Renal pelvis (tissue), 12 donors: ENCODE measurements around the gene GMPPA. TPM values are rescaled to one million over a fixed set of nuclear protein-coding genes. Genes with fewer than 3 reads are reported as not detected.

Experiments
- DNase-seq: peaks from one replicate; pipeline ENCODE4 v3.0.0-alpha.2; 2013
- long read RNA-seq, 16 experiments: transcript quantifications; one replicate each; lab custom pipeline, GENCODE V29; 2026
- polyA plus RNA-seq, 3 donors: library from polyadenylated mRNA; unstranded; fragments of 120-200 nt; gene quantifications; one replicate each; pipeline ENCODE4 v1.2.1, GENCODE V29; 2013; ENCODE audit not compliant: insufficient read length in 3 of 3

The GMPPA gene
- 10 to 100 TPM; 35.6 to 40.0 (median 39.0) TPM for polyA plus RNA-seq
- long read RNA-seq, donor 1, partial matches to known transcripts: 0 of 7 reads
- long read RNA-seq, donor 1, other reads (novel, unspliced or antisense): 0 of 7 reads
- long read RNA-seq, donor 2, transcript GMPPA-201 (13 exons, 1,544 nt): major isoform, 5 of 17 reads
- long read RNA-seq, donor 2, partial matches to known transcripts: 7 of 17 reads
- long read RNA-seq, donor 2, other reads (novel, unspliced or antisense): 0 of 17 reads
- long read RNA-seq, donor 3, partial matches to known transcripts: 0 of 7 reads
- long read RNA-seq, donor 3, other reads (novel, unspliced or antisense): 0 of 7 reads
- long read RNA-seq, donor 4, partial matches to known transcripts: 0 of 4 reads
- long read RNA-seq, donor 4, other reads (novel, unspliced or antisense): 0 of 4 reads
- long read RNA-seq, donor 5, partial matches to known transcripts: 6 of 7 reads
- long read RNA-seq, donor 5, other reads (novel, unspliced or antisense): 0 of 7 reads
- long read RNA-seq, donor 6, partial matches to known transcripts: 6 of 13 reads
- long read RNA-seq, donor 6, other reads (novel, unspliced or antisense): 0 of 13 reads
- long read RNA-seq, donor 7, partial matches to known transcripts: 16 of 22 reads
- long read RNA-seq, donor 7, other reads (novel, unspliced or antisense): 0 of 22 reads
- long read RNA-seq, donor 8, partial matches to known transcripts: 0 of 2 reads
- long read RNA-seq, donor 8, other reads (novel, unspliced or antisense): 0 of 2 reads
- long read RNA-seq, donor 9, transcript GMPPA-201 (13 exons, 1,544 nt): major isoform, 7 of 24 reads
- long read RNA-seq, donor 9, partial matches to known transcripts: 12 of 24 reads
- long read RNA-seq, donor 9, other reads (novel, unspliced or antisense): 0 of 24 reads
- long read RNA-seq, donor 10, transcript GMPPA-201 (13 exons, 1,544 nt): major isoform, 5 of 12 reads
- long read RNA-seq, donor 10, partial matches to known transcripts: 7 of 12 reads
- long read RNA-seq, donor 10, other reads (novel, unspliced or antisense): 0 of 12 reads
- long read RNA-seq, donor 11, partial matches to known transcripts: 0 of 2 reads
- long read RNA-seq, donor 11, other reads (novel, unspliced or antisense): 0 of 2 reads
- long read RNA-seq, donor 12, partial matches to known transcripts: 6 of 16 reads
- long read RNA-seq, donor 12, other reads (novel, unspliced or antisense): 0 of 16 reads
- long read RNA-seq, donor 13, partial matches to known transcripts: 0 of 3 reads
- long read RNA-seq, donor 13, other reads (novel, unspliced or antisense): 0 of 3 reads
- long read RNA-seq, donor 14: 0 reads
- long read RNA-seq, donor 15, transcript GMPPA-201 (13 exons, 1,544 nt): major isoform, 6 of 22 reads
- long read RNA-seq, donor 15, transcript GMPPA-204 (13 exons, 1,501 nt): minor isoform, 5 of 22 reads
- long read RNA-seq, donor 15, partial matches to known transcripts: 8 of 22 reads
- long read RNA-seq, donor 15, other reads (novel, unspliced or antisense): 0 of 22 reads
- long read RNA-seq, donor 16, transcript GMPPA-201 (13 exons, 1,544 nt): major isoform, 10 of 17 reads
- long read RNA-seq, donor 16, partial matches to known transcripts: 5 of 17 reads
- long read RNA-seq, donor 16, other reads (novel, unspliced or antisense): 0 of 17 reads

DNA sequence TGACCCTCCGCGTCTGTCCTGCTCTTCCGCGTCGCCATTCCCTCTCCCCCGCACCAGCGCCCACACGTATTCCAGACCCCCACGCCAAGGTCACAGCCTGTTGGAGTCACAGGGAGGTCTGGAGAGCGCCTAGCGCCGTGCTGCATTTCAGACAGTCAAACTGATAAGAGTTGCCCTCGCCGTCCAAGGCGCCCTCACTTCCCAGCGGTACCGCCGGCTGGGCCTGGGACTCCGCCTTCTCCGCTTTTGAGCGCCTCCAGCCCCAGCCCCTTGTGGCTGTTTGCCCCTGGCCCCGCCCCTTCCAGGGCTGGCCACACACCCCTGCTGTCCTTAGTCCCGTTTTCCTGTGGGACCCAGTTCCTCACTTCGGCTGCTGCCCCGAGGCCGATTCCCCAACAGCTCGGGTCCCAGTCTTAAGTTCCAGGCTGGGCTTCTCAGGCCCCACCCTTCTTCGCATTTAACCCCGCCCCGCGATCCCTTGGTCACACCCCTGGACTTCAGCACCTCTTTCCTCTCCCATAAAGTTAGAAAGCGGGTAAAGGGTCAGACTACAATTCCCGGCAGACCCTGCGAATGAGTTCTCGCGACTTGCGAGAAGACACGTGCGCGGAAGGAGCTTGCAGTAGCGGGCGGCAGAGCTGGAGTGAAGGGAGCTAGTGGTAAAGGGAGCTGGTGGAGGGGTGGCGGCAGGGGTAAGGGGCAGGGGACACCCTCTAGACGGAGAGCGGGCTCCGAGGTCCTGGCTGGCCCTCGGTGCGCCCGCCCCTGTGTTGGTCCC, at the start of gene GMPPA:
Gene GMPPA, plus strand, starts transcription at position 612 of the 778 bp plus-strand sequence. CDS start 1,085 bp downstream, outside the sequence.
- peak; percentile 98 for DNase-seq

DNA sequence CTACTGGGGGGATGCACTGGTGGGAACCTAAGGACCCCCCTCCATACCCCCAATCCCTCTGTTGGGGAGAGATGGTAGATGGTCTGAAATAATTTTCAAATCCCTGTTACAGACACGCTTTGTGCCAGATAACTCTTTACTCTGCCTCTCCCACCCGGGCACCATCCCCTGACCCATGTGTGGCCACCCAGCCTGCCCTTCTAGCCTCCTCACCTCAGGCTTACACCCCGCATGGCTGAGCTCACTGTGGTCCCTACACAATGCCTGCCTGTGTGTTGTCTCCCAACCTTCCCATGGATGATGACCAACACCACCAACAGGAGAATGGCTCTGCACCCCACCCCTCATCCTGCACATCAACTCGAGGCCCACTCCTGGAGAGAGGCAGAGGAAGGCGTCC, 49.1 kb upstream of the GMPPA start:
- no peak for DNase-seq

DNA sequence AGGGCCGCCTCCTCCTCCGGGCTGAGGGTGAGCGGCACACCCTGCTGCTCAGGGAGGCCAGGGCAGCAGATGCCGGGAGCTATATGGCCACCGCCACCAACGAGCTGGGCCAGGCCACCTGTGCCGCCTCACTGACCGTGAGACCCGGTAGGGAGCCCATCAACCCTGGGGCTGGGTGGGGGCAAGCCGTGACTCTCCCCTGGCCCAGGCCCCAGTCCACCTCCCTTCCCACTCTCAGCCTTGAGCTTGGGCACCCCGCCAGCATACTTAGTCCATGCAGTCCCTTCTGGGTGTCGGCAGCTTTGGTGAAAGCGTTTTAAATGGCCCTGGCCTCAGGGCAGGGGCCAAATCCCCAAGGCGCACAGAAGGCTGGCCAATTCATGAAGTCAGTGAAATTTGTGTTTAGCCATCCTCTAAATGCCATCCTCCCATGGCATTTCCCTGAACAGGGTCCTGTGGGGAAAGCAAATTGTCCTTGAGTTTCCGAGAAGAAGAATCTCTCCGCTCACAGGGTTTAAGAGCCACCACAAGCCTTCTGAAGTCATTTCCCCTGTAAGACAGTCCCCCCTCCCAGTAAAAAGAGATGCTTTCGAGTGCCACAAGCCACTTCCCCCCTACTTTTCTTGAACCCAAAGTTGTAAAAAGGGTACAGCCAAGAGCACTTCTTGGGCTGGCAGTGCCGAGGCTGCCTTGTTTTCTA, 46.9 kb upstream of the GMPPA start:
- no peak for DNase-seq

DNA sequence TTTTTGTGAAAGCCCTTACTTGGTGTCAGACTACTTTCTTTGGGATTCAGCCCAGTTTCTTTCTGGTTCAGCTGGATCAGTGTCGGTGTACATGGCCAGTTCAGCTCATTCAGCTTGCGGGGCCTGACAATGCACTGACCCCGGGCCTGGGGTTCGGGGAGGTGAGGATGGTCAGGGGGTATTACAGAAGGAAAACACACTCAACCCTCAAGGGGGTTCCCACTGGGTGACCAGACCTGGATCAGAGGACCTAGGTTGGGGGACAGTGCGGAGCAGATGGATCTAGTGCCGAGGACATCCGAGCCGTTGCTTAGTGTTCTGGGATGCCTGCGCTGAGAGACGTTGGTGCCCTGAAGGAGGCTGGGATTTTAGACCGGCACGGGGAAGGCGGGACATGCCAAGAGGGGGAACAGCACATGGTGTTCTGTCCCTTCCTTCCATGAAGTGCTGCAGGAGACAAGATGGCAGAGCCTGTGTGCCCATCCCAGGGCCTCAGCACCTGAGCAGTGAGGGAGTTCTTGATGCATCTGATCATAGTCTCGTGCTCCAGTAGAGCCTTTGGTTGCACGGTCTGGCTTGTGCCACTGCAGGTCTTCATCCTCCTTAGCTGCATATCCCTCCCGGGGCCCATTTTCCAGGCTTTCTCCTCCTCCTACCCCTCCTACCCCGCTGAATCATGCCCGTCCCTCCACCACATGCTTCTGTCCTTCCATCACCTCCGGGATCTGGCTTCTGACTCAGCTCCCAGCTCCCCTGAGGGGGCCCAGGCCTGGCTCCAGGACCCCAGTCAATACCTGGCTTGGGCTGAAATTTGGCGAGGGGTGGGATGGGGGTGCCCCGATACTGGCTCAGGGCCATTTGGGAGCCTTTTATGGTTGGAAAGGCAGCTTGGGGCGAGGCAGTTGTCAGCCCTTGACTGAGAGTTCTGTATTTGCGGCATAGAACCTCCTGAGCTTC, 46.1 kb upstream of the GMPPA start:
- DNase-seq: no peak

DNA sequence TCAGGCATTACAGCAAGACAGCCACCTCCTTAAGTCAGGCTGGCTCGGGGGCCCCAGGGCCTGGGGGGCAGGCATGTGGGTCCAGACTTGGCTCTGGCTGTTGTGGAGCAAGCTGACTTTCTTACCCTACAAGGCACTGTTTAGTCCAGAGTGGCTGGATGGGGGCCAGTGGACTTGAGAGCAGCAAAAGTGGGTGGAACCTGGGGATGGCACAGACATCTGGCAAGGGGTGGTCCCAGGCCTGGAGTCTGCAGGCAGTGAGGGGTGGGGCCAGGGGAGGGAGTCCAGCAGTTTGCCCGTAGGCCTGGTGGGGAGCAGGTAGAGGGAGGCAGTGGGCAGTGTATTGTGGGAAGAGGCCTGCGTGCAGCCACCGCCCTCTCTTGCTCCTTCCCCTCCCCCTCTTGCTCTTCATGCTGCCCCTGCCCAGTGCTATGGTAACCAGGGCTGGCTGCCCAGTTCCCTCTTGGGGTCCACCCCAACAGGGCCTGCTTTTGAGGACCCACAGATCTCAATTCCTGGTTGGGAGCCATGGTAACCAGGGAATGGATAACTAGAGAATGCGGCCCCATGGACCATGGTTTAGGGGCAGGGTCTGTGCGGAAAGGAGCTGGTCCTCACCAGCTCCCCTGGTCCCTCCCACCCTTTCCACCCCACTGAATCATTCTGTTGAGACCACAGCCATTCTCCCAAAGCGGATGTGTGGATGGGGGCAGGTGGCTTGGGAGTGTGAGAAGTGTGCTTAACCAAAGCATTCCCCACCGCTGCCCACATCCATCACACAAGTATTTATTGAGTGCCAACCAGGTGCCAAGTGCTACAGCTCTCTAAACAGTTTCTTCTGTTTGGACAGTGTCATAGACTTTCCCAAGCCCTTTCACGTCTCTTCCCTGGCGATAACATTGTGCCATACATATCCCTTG, 44.8 kb upstream of the GMPPA start:
- DNase-seq: no peak

DNA sequence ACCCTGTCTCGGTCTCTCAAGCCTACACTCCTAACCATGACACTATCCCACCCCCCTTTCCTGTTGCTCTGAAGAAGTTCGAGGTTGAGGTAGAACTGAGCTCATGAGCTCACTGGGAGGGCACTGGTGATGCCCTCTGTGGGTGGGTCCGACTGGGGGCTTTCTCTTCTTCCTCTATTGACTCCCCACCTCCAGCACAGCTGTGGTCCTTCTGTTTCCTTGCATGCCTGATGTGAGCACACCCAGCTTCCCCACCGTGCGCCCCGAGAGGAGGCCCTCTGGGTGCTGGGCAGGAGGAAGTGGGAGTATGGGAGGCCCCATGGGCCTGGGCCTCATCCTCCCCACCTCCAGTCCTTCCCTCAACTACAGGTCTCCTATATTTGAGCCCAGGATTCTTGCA, 43.1 kb upstream of the GMPPA start:
- DNase-seq: no peak

DNA sequence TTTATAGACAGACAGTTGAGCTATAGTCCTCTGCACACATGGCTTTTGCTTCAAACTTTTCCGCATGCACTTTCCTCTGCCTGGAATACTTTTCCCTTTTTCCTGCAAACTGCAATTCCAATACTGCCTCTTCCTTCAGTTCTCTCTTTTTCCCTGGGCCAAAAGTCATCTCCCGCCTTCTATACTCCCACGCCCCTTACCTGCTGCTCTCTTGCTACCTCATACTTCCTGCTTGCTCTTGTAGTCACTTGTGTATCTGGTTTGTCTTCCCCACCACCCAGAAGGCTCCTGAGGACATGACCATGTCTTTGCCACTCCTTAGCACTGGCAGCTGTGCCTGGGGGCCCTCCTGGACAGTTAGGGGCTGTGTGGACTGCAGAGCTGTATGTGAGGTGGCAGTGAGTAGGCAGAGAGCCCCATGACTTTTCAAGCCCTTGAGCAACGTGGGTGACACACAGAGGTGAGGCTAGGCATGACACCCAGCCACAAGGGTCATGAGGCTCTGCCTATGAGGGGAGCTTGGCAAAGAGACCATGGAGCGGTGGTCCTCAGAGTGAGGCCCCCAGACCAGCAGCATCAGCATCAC, 40.8 kb upstream of the GMPPA start:
- DNase-seq: no peak

DNA sequence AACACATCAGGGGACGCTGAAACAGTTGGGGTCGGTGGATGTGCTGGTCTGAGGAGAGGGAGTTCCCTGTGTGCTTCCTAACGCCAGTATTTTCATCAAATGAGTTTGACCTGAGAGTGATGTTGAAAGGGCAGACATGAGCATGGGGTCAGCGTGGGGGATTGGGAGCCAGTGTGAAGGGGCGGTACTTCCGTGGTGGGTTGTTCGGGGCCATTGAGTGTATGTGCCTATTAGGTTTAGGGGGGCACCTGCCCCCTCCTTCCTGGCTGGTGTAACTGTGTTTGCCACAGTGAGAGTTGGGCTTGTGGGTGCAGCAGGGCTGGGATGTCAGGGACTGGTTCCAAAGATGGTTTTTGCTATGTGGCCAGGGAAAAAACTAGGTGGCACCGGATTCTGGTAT, 39.7 kb upstream of the GMPPA start:
- DNase-seq: no peak

DNA sequence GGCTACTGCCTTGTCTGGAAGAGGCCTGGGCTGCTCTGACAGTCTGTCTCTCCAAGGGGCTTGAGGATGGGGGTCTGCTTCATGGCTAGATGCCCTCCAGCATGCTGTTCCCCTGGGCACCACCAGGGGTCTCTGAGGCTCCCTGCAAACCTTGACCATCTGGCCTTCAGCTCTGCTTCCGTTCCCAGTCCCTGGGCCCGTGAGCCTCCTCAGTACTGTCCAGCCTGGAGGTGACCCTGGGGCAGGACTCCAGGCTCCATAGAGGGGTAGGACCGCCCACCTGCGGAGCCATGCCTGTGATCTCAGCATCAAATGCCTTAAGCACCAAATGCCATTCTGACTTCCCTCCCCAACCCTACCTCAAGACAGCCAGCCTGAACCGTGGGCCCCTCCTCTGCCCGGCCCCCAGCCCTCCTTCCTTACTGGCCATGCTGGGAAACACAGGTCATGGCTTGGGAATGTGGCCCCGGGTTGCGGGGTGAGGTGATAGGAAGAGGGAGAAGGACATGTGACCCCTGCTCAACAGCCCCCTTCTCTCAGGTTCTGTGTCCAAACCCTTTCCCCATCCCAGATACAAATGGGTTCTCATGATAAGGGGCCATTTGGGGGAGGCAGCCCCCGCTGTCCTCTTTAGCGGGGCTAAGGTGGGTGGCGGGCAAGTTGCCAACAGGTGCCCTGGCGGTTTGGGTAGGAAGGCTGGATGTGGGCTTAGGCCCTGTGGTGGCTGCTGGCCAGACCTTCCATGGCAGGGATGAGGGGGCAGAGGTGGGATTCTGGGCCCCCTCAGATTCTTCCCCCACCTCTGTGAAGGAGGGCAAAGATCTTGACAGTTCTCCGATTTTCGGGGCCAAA, 39.0 kb upstream of the GMPPA start:
- no peak for DNase-seq

DNA sequence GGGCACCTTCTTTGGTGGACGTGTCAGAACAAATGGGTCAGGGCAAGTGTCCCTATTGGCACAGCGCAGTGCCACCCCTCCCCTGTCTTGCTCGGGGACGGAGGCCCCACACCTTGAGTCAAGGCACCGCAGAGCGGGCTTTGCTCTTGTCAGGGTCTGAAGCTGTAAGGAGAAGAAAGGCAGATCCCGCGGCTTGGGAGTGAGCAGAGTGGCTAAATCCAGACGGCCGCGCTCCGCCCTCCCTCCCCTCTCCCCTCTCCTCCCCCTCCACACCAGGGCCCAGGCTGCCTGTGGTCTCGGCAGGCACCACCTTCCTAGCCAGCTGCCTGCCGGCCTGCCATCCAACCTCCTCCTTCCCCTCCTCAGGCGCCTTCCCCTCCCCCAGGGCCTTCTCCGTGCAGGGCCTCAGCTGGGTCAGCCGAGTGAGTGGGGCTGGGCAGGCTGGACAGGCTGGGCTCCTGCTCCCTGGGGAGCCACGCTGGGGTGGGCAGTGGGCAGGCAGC, 38.2 kb upstream of the GMPPA start:
- peak; percentile 58 for DNase-seq

DNA sequence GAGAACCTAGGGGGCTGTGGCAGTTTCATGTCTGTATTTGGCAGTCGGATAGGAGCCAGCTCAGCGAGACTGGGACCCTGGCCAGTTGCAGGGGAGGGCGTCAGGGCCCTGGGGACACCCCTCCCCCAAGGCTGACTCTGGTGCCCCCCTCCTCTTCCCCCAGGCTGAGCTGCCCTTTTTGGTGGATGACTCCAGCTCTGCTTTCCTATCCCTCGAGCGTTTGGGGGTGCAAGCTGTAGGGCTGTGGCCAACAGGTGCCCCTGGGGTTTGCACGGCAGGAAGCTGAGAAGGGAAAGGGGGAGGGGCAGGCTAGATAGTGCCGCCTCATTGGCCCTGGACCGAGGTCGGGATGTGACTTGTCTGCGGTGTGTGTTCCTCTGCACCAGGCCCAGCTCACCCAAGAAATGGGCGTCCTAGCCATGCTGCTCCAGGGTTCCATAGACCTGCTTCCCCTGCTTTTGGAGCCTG, 37.6 kb upstream of the GMPPA start:
- DNase-seq: no peak

DNA sequence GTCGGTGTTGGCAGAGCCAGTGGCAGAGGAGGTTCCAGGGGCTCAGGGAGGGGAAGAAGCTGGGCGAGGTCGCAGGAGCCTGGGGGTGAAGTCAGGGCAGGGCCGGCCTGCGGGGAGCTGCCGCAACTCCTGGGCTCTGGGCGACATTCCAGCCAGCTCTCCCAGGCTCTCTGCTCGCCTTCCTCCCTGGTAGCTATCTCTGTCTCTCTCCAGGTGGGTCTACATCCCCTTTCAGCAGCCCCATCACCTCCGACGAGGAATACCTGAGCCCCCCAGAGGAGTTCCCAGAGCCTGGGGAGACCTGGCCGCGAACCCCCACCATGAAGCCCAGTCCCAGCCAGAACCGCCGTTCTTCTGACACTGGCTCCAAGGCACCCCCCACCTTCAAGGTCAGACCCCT, 37.0 kb upstream of the GMPPA start:
- no peak for DNase-seq

DNA sequence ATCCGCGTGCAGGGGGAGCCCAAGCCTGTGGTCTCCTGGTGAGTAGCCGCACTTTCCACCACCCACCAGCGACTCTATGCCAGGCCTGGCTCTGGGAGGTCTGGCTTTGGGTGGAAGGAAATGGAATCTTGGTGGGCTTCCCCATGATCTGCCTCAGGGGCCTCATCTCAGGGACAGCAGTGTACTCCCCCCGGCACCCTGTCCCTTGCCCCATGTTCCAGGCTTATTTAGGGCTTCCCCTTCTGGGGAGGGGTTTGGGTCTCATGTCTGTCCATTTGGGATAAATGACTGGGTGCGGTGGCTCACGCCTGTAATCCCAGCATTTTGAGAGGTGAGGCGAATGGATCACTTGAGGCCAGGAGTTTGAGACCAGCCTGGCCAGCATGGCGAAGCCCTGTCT, 36.3 kb upstream of the GMPPA start:
- no peak for DNase-seq

DNA sequence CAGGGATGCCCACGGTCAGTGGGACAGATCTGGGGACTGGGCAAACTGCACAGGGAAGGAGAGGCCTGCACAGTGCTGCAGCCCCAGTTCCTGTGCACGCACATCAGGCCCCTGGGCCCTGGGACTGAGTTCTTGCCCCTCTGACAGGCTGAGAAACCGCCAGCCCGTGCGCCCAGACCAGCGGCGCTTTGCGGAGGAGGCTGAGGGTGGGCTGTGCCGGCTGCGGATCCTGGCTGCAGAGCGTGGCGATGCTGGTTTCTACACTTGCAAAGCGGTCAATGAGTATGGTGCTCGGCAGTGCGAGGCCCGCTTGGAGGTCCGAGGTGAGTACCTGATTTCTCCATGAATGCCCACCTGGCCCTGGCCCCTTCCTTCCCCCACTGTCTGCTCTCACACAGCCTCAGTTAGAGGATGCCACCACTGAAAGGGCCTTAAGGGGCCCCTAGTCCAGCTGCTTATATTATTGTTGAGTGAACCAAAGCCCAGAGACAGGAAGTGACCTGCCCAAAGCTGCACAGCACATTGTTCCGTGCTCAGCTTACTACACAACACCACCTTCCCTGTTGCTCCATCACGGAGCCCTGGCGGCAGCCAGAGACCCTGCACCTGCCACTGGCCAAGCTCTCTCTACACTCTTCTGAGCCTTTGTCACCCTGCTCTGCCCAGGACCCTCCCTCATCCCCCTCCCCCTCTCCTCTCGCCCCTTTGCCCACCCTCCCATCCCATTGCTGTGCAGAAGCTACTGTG, 34.2 kb upstream of the GMPPA start:
- no peak for DNase-seq
